Limb (tissue), 2 donors: Measurements from ENCODE around the gene FCHSD2.
"Not testable (repeated sequence)": the region's sequence is repeated elsewhere in the genome, so short reads cannot be mapped to it uniquely, and the experiment has no call there.

ENCODE experiments used
- DNase-seq, 2 donors: peaks; one replicate each; pipeline ENCODE4 v3.0.0-alpha.2; 2016; ENCODE audit errors: extremely low spot score in 2 of 2

The FCHSD2 gene

DNA sequence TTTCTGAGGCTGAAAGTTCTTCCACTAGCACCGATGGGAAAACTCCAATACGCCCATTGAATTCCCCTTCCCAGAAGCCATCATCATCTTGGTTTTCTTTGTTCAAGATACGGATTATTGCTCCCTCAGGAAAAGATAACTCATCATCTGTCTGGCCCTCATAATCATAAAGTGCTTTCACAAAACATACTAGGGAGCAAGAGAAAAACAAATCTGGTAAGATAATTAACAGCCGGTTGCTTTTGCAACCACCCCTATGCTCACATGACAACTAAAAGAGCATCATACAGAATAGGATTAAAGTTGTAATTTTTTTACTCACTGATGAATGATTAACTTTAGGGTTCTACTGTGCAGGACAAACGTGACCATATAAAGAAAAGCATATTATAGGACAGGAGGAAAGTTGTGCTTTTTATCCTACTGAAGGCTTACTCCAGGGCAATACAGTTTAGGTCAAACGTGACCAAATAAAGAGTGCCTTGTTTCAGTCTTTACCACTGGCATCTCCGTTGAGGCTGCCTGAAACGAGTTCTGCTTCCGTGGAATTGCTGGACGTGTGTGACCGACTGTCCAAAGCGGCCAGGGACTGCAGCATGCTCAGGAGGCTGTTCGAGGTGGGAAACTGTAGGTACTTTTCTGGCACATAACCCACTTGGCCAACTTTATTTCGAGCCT is 299.3 kb downstream of the FCHSD2 start:
- DNase-seq, result no peak

DNA sequence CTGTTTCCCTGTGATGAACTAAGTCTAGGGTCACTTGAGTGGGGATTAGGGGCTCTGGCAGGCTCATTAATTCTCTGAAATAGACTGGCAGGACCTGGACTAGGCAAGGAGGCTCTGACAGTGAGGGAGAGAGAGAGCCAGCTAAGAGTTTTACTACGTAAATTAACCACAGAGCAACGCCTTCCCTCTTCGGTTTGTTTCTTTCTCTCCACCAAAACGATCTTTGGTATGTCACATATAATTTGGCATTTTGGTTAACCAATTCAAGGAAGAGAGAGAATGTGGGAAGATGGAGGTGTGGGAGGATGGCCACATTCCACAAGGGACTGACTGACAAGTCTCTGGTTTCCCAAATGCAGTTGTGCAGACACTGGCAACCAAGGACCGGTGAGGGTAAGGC is 300.0 kb downstream of the FCHSD2 start:
- DNase-seq, result no peak

DNA sequence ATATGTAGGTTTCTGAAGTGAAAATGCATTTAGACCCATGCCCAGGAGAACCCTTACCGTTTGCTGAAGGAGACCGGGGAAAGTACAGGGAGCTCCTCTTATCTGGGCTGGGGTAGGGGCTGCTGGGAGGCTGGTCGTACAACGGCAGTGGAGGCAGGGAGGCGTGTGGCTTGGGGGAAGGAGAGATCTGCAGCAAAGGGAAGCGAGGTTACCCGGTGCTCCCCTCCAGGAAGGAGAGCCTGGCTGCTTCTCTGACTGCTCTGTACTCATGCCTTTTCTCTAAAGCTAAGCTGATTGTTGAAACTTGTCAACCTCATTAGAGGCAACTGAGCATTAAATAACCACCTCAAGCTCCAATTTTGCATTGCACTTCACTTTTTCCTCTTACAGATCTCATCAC is 300.7 kb downstream of the FCHSD2 start:
- no peak for DNase-seq

DNA sequence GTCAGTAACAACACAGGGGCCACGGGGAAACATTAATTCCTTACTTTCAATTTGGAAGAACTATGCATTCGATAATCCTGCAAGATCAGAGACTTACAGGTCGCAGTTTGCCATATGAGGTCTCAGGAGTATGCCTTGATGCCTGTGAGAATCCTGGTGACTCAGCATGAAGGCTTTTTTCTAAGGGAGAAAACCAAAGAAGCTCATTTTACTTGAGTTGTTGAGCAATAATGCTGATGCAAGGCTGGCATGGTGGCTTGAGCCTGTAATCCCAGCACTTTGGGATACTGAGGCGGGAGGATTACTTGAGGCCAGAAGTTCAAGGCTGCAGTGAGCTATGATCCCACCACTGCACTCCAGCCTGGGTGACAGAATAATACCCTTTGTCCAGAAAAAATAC is 301.3 kb downstream of the FCHSD2 start:
- no peak for DNase-seq

DNA sequence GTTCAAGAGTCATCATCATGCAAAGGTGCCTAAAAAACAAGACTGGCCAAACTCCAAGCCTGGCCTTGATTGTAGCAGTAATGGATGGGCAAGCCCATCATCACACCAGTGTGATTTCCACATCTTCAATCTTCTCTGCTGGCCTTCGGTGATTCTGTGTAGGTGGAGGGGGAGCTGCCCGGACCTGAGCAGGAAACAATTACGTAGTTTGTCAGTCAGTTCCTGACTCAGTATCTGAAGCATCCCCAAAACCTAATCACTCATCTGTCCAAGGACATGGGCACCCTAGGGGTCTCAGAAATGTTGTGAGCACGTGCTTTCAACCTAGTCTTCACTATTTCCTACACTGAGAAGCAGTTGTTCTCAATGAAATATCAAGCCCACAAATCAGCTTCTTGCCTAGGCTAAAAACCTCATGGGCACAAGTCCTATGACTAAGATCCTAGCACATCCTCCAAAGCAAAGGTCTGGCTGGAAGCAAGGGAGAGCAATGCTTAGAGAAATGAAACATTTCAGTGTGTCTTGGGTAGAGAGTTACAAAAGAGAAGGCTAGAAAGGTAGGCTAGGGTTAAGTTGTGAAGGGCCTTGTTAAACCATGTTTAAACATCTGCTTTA is 303.3 kb downstream of the FCHSD2 start:
- no peak for DNase-seq

DNA sequence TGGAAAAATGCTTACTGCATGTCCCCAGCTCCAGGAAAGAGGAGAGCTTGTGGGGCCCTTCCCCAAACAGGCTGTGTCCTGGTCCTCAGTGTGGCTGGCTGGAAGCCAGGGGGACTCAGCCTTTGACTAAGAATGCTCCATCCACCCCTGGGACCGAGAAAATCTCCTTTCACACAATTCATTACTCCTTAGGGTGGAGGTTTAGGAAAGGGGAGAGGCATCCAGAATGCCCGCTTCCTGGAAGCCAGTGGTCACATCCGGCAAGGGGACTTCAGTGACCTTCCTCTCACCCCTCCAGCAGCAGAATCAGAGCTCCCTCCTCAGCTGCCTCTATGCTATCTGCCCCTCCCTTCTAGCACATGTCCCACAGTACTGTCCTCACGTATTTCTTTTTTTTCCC is 306.0 kb downstream of the FCHSD2 start:
- DNase-seq, result peak in 1 of 2 donors; percentile 63

DNA sequence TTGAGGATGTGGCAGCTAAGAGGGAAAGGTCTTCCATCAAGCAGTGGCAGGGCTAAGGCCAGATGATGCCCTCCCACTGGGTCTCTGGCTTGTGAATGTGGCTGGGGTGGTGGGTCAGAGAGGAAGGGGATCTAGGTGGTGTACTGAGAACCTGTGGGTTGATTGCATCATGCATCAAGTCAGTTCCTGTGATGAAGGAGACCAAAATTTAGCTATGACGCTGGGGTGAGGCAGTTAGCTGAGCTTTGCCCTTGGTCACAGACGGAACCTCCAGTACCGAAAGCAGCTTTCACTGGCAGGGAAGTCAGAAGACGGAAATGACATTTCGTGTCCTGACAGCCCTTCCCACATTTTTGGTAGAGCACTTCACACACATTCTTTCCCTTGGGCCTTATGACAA is 307.2 kb downstream of the FCHSD2 start:
- DNase-seq, result no peak

DNA sequence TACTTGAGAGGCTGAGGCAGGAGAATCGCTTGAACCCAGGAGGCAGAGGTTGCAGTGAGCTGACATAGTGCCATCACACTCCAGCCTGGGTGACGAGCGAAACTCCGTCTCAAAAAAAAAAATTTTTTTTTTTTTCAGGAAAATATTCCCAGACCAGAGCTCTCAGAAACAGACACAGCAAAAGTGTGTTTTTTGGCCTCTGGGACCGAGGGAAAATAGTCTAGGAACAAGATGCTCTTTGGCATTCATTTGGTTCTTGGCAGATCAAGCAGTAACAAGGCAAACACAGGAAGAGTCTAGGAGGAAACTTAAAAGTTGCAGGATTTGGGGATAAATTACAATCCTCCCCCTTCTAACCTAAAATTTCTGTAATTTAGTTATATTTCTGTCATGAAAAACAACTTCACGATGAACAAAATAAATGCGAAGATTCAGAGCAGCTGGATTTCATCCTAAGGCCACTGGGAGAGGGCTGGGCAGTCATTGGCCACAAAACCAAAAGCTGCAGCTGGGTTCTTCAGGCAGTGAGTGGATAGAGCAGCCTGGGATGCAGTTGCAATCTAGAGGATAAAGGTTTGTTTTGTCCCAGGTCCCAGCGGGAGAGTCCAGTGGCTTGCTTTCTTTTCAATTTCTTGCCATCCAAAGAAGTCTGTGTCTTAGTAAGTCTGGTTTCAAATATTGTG is 308.2 kb downstream of the FCHSD2 start:
- no peak for DNase-seq

DNA sequence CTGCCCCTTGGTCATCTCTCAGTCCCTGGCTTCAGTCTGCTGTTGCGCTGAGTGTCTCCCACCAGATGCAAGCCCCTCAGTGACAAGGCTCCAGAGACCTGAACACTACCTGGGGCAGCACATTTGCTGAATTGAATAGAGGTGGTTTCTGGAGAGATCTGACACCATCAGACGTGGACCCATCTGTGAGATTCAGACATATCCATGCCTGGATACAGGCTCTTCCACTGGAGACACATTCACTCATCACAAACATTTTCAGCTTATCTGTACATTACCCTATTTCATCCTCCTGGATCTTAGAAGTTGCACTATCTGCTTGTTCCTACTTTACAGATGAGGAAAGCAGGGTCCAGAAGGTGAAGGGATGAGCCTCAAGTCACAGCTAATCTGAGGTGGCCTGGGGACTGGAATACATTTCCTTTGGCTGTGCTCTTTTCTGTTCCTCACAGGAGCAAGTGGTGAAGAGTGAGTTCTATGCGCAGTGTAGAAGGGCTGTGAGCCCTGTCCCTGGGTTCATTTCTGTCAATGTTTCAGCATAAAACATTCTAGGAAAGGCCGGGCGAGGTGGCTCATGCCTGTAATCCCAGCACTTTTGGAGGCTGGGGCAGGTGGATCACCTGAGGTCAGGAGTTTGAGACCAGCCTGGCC is 308.9 kb downstream of the FCHSD2 start:
- DNase-seq, result no peak

DNA sequence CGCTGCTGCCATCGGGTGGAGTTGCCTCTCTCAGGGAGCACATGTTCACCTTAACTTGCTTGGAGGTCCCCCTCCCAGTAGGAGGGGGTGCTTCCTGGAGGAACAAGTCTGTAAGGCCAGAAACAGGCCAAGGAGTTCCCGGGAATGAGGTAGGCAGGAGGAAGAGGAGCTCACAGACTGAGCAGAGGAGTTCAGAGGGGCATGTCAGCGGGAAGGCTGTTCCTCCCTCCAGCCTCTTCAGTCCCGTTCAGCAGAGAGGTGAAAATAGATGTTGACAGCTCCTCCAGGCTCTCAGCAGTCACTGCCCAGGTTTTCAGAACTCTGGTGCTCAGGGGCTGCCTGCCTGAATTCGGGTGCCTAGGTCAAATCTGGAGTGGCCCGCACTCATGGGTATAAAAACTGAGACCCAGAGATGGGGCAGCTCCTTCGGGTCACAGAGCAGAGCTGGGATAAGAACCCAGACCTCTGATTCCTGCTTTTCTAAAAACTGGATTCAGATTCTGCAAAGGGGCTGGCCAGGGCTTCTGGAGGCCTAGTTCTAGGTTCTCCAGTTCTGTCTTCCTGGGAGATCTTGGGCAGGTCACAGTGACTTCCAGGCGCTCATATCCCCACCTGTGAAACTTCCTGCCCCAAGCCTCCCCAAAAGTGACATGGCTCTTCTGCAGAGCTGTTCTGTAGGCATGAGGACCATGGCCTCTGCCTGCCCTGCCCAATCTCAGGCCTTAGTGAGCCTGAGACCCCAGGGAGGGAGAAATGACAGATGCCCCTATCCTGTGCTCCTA is 309.6 kb downstream of the FCHSD2 start:
- DNase-seq, result no peak

DNA sequence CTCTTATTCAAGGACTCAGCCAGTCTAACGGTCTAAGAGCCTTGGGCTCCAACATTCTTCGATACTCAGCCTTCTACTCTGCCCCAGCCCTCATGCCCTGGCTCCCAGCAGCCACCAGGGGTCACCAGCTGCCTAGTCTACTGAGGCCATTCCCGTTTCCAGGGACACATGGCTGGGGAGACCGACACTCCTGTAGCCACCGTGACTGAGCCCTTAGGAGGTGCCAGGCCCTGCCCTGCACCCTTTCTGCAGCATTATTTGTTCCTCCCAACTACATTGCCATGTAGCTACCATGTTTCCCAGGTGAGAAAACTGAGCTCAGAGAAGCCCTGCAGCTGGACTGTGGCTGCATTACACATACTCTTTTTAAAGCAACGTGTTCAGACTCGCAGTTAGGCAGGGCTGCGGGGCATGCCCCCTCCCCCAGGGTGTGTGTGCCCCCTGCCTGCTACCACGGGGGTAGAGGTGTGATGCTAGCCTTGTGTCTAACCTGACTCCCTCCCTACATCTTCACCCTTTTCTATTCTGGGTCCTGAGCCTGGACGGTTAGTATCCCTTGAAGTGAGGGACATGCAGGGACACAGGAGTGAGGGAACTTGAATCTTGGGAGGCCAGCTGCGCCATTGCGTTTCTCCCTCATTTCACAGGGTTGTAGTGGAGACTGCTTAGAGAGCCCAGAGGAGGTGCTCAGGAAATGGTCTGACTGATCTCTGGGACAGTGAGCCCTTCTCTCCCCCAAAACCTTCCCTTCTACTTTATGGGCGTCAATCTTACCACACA is 310.4 kb downstream of the FCHSD2 start:
- peak; percentile 79 to 89 for DNase-seq

DNA sequence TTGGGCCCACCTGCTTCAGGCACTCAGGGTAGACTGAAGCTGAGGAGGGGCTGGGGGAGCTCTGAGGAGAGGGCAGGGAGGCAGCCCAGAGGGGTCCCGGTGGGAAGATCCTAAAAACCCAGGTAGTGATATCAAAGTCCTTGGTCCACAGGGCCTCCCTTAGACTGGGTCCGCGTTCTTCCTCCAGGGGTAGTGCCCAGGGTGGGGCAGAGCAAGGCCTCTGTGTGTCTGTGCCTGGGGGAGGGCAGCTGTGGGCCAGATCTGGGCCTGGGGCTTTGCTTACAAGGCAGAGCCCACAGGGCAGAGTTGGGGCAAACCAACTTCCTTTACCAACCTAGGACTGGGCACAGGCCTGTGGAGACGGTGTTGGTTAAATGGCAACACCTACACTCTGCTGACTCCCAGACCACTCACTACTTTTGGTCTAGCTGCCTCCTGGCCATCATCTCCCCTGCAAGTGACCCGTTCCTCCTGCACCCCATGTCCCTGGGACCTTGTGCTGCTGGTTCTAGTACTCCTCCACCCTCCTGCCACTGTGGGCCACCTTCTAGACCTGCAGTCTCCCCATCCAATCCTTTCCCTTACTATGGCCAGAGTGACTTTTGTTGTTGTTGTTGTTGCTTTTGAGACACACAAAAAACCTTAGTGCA is 312.1 kb downstream of the FCHSD2 start:
- no peak for DNase-seq

DNA sequence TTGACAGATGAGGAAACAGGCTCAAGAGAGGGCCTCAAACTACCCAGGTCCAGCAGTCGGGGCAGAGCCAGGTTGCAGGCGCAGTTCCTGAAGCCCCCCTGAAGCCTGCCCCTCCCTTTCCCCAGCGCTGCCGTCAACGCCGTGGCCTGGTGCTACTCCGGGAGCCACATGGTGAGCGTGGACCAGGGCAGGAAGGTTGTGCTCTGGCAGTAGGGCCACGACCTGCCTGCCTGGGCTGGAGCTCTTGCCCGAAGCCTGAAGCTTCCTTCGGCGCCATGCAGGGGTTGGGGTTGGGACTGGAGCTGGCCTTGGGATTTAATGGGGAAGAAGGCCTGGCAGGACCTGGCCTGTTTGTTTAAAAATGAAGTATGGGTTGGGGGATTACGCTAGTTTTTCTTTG is 312.9 kb downstream of the FCHSD2 start:
- no peak for DNase-seq

DNA sequence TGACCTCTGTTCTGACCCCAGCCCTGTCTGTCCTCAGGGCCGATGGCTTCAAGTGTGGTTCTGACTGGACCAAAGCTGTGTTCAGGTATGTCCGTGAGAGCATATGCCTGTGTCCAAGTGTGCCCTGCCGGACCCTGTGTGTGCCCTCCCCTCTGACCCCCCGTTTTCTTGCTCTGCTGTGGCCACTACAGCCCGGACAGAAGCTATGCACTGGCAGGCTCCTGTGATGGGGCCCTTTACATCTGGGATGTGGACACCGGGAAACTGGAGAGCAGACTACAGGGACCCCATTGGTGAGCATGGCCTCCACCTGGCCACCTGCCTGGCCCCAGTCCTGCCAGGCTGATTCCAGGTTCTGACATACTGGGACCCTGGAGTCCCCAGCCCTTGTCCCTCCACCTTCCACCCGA is 313.4 kb downstream of the FCHSD2 start:
- DNase-seq, result no peak

DNA sequence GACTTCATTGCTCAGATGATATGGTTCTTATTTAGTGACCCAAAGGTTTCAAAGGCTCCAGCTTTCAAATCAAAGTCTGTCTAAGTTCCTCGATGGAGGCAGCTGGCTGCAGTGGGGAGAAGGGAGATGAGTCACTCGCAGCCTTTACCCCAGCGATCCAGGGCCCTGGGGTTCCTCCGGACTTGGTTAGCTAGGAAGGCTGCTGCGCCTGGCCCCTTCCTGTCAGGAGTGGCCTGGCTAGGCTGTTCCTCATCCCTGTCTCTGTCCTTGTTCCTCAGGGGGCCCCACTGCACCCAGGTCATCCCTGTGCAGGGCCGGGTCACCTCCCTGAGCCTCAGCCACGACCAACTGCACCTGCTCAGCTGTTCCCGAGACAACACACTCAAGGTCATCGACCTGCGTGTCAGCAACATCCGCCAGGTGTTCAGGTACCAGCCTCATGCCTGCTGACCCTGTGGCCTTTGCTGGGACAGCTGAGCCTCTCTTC is 314.0 kb downstream of the FCHSD2 start:
- DNase-seq, result no peak

DNA sequence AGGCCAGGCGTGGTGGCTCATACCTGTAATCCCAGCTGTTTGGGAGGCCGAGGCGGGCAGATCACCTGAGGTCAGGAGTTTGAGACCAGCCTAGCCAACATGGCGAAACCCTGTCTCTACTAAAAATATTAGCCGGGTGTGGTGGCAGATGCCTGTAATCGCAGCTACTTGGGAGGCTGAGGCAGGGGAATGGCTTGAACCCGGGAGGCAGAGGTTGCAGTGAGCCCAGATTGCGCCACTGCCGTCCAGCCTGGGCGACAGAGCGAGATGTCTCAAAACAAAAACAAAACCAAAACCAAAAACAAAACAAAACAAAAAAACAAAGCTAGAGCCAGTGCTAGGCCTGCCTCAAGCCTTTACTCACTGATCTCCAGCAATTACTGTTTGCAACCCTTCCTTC is 314.5 kb downstream of the FCHSD2 start:
- DNase-seq, result not testable (repeated sequence)

DNA sequence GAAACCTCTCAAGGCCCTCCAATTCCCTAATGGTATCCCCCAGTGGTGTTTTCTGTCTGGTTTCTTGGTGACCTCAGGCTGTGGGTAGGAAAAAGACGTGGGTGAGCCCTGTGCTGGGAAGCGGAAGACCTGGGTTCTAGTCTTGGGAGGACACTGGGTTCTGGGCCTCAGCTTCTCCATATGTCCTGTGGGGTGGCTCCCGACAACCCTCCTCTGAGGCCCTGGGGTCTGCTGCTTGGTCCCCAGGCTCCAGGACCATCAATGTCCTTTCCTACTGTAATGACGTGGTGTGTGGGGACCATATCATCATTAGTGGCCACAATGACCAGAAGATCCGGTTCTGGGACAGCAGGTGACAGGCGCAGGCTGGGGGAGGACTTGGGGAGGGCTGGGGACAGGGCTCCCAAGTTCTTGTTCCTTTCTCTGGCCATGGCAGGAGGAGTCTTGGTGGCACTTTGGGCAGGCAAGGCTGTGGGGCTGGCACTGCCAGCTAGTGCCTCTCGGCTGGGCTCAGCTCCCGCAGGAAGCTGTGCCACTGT is 315.1 kb downstream of the FCHSD2 start:
- no peak for DNase-seq

DNA sequence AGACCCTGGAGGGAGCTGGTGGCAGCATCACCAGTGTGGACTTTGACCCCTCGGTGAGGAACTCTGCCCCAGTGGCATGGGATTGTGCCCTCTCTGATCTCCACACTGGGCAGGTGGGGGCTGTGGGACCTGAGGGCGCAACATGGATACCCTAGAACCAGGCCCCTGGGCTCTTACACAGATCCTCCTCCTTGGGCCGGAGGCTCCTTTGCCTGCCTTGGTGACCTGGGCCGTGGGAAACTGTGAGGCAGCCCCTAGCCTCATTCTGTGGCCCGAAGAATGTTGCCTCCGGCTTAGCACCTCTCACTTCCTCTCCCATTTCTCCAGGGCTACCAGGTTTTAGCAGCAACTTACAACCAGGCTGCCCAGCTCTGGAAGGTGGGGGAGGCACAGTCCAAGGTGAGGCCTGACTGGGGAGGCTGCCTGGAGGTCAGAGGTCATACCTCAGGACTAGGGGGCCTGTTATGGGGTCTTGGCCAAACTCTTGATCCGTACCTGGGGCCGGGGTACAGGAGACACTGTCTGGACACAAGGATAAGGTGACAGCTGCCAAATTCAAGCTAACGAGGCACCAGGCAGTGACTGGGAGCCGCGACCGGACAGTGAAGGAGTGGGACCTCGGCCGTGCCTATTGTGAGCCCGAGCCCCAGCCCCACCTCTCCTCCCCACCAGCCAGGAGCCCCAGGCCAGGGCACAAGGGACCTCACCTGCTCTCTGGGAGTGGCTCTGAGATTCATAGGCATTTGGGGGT is 315.8 kb downstream of the FCHSD2 start:
- no peak for DNase-seq

DNA sequence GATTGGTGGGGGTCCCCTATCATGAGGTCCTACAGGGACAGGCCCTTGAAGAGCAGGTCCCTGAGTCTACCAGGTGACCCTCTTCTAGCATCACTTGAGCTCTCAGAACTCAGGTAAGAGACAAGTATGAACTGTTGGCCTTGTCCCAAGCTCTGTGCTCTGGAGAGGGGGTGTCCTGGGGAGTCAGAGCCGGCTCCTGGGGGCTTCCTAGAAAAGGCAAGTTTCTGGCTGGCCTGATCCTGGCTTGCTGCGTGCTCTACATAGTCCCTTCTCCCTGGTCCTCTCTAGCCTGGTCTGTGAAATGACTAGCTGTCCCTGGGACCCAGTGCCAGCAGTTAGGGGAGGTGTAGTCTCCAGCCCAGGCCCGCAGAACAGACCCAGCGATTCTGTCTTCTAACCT is 316.5 kb downstream of the FCHSD2 start:
- no peak for DNase-seq
